CD4-positive, alpha-beta T cell treated with Interferon alpha-2 for 1 hour (primary cell): ENCODE results near the gene TRMT11.
"Not testable (repeated sequence)": the region's sequence is repeated elsewhere in the genome, so short reads cannot be mapped to it uniquely, and the experiment has no call there.

Source experiments
- DNase-seq, 2 donors: peaks; one replicate each; pipeline ENCODE4 v3.0.0-alpha.2; 2020 to 2022

TRMT11 gene

GRCh38 chr6:125986301-125987025 lies at the start of gene TRMT11:
TSS of gene TRMT11 (plus strand) at chr6:125986540. CDS start at chr6:125986551, 11 bp downstream.
- peak; percentile 81 to 87 for DNase-seq

GRCh38 chr6:125939026-125939425 lies 47.3 kb upstream of the TRMT11 start:
- DNase-seq: no peak

GRCh38 chr6:125939791-125940190 lies 46.5 kb upstream of the TRMT11 start:
- DNase-seq: no peak

GRCh38 chr6:125940247-125941041 lies 45.9 kb upstream of the TRMT11 start:
- DNase-seq: no peak

- no peak for DNase-seq
Observed at GRCh38 chr6:125942672-125943527, 43.4 kb upstream of the TRMT11 start.

GRCh38 chr6:125943528-125944433 lies 42.6 kb upstream of the TRMT11 start:
- DNase-seq: no peak

GRCh38 chr6:125944434-125944816 lies 41.9 kb upstream of the TRMT11 start:
- DNase-seq: no peak

GRCh38 chr6:125944896-125945295 lies 41.4 kb upstream of the TRMT11 start:
- no peak for DNase-seq

- no peak for DNase-seq
Observed at GRCh38 chr6:125945378-125946141, 40.8 kb upstream of the TRMT11 start.

- no peak for DNase-seq
Observed at GRCh38 chr6:125947615-125948014, 38.7 kb upstream of the TRMT11 start.

GRCh38 chr6:125948455-125948854 lies 37.9 kb upstream of the TRMT11 start:
- no peak for DNase-seq

GRCh38 chr6:125949069-125949468 lies 37.3 kb upstream of the TRMT11 start:
- DNase-seq: no peak

- no peak for DNase-seq
Observed at GRCh38 chr6:125950293-125950692, 36.0 kb upstream of the TRMT11 start.

GRCh38 chr6:125950716-125951115 lies 35.6 kb upstream of the TRMT11 start:
- not testable (repeated sequence) for DNase-seq

- no peak for DNase-seq
Observed at GRCh38 chr6:125951323-125951722, 35.0 kb upstream of the TRMT11 start.

GRCh38 chr6:125952764-125953501 lies 33.4 kb upstream of the TRMT11 start:
- no peak for DNase-seq

GRCh38 chr6:125953502-125953875 lies 32.9 kb upstream of the TRMT11 start:
- no peak for DNase-seq

- DNase-seq: no peak
Observed at GRCh38 chr6:125954735-125955339, 31.5 kb upstream of the TRMT11 start.

GRCh38 chr6:125955973-125956372 lies 30.4 kb upstream of the TRMT11 start:
- no peak for DNase-seq
